ENCODE results near the gene ITPRIPL2.

DNA sequence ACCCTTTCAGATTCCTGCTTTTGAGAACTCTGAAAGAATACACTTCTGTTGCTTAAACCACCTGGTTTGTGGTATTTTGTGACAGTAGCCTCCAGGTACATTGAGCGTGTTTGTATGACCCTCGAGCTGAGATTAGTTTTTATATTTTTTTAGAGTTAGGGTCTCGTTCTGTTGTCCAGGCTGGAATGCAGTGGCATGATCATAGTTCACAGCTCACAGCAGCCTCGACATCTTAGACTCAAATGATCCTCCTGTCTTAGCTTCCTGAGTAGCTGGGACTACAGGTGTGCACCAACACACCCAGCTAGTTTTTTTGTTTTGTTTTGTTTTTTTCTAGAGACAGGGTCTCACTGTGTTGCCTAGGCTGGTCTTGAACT is 4.5 kb upstream of the ITPRIPL2 start:
- TF ChIP-seq SP1 (CRISPR knock-in tag; conservative IDR thresholded peaks at IDR 0.05) (no peak), FOXP1 (CRISPR knock-in tag; IDR thresholded peaks at IDR 0.05; ENCODE audit: borderline replicate concordance) (no peak), ZNF671 (CRISPR knock-in tag; IDR thresholded peaks at IDR 0.05) (no peak)

Data from WTC11 (cell line).